HCT116 (cell line): Measurements from ENCODE around the gene GIT2. TPM values are rescaled to one million over a fixed set of nuclear protein-coding genes. Genes with fewer than 3 reads are reported as not detected.

Source experiments
- ATAC-seq: fragments of 200-7000 bp; cut with Tn5 transposase; 2 replicates; pipeline ENCODE4 v1.9.1; 2020; ENCODE audit warnings: mild to moderate bottlenecking, moderate library complexity
- BruUV-seq: library from RNA; stranded (reverse); fragments of 400-500 nt; replicated peaks from 2 replicates; lab custom pipeline; 2021; lab: Mats Ljungman, UMichigan
- CTCF ChIA-PET: fragments of 300-600 bp; sonication (Branson Sonifier 250); formaldehyde crosslinking; loops from one replicate; lab custom pipeline; 2021; ENCODE audit warnings: antibody characterized with exemption; lab: Charles Lee
- POLR2A ChIA-PET: fragments of 300-600, 350-600 bp; sonication (Branson Sonifier 250); formaldehyde crosslinking; loops from one replicate; lab custom pipeline; 2021; ENCODE audit warnings: antibody characterized with exemption; lab: Charles Lee
- RAD21 ChIA-PET, 2 experiments: fragments of 300-600 bp; sonication (Branson Sonifier 250); formaldehyde crosslinking; loops; one replicate each; lab custom pipeline; 2023; ENCODE audit warnings: low total read pairs in 2 of 2; ENCODE audit not compliant: uncharacterized antibody in 2 of 2, unreplicated experiment in 2 of 2, low non-redundant PET in 1 of 2; lab: Charles Lee
- DNase-seq: peaks from one replicate; pipeline ENCODE4 v3.0.0-alpha.2; 2010; ENCODE audit warnings: low read depth, low spot score
- H2AFZ ChIP-seq: fragments of 200-600 bp; shearing (Covaris generic), sonication (generic); 2 replicates; pipeline ENCODE4 v1.6.1; 2017; ENCODE audit warnings: low read depth, mixed run types, mixed read lengths, antibody characterized with exemption, low read length; ENCODE audit not compliant: poor library complexity, severe bottlenecking
- H3K27ac ChIP-seq: 2 replicates; pipeline ENCODE4 v1.5.1; 2012; ENCODE audit warnings: low read depth, low read length
- H3K27me3 ChIP-seq: fragments of 200-600 bp; sonication (generic); 2 replicates; pipeline ENCODE4 v1.6.1; 2016; ENCODE audit warnings: mixed run types, low read length, mixed read lengths; ENCODE audit not compliant: insufficient read depth
- H3K36me3 ChIP-seq, 2 experiments: fragments of 200-500 bp in 1 of 2; fragments of 200-600 bp in 1 of 2; sonication (Bioruptor generic) in 1 of 2; sonication (generic) in 1 of 2; 2 replicates each; pipeline versions ENCODE4 v1.5.1 to v1.6.1; 2014 to 2016; ENCODE audit warnings: low read length in 2 of 2, inconsistent platforms in 1 of 2, mixed read lengths in 1 of 2, mixed run types in 1 of 2; ENCODE audit not compliant: insufficient read depth in 2 of 2, control insufficient read depth in 1 of 2
- H3K4me1 ChIP-seq, 2 experiments: fragments of 200-600 bp in 1 of 2; sonication (generic) in 1 of 2; 2 replicates each; pipeline versions ENCODE4 v1.5.1 to v1.6.1; 2012 to 2017; ENCODE audit warnings: low read length in 2 of 2, inconsistent platforms in 1 of 2, mild to moderate bottlenecking in 1 of 2, mixed read lengths in 1 of 2, mixed run types in 1 of 2, moderate library complexity in 1 of 2; ENCODE audit not compliant: insufficient read depth in 2 of 2, control insufficient read depth in 1 of 2
- H3K4me2 ChIP-seq: fragments of 200-600 bp; sonication (generic); 2 replicates; pipeline ENCODE4 v1.6.1; 2017; ENCODE audit warnings: mixed run types, low read length, mixed read lengths
- H3K4me3 ChIP-seq, 2 experiments: fragments of 200-600 bp in 1 of 2; sonication (generic) in 1 of 2; replicated peaks in 1 of 2; 2 replicates each; pipeline ENCODE4 v1.5.1; 2011 to 2016; ENCODE audit warnings: low read length in 2 of 2, control low read depth in 1 of 2, low read depth in 1 of 2, mild to moderate bottlenecking in 1 of 2, mixed read lengths in 1 of 2, mixed run types in 1 of 2
- H3K79me2 ChIP-seq: fragments of 200-600 bp; sonication (generic); 2 replicates; pipeline ENCODE4 v1.6.1; 2017; ENCODE audit warnings: mild to moderate bottlenecking, mixed run types, low read length, moderate library complexity, mixed read lengths; ENCODE audit not compliant: insufficient read depth
- H3K9ac ChIP-seq: fragments of 200-600 bp; sonication (generic); 2 replicates; pipeline ENCODE4 v1.6.1; 2016; ENCODE audit warnings: low read length, mixed read lengths
- H3K9me2 ChIP-seq: fragments of 200-600 bp; sonication (generic), shearing (Covaris generic); 2 replicates; pipeline ENCODE4 v1.6.1; 2017; ENCODE audit warnings: mixed run types, mild to moderate bottlenecking, moderate library complexity; ENCODE audit not compliant: insufficient read depth
- H3K9me3 ChIP-seq, 2 experiments: fragments of 200-500 bp in 1 of 2; fragments of 200-600 bp in 1 of 2; sonication (Bioruptor generic) in 1 of 2; sonication (generic) in 1 of 2; 2 replicates each; pipeline ENCODE4 v1.6.1; 2014 to 2017; ENCODE audit warnings: low read length in 2 of 2, mixed read lengths in 2 of 2, inconsistent platforms in 1 of 2, low read depth in 1 of 2, mild to moderate bottlenecking in 1 of 2, mixed run types in 1 of 2, moderate library complexity in 1 of 2; ENCODE audit not compliant: control insufficient read depth in 1 of 2, insufficient read depth in 1 of 2
- H4K20me1 ChIP-seq: fragments of 200-600 bp; sonication (generic), shearing (Covaris generic); 2 replicates; pipeline ENCODE4 v1.6.1; 2017; ENCODE audit warnings: mixed run types, mild to moderate bottlenecking, moderate library complexity; ENCODE audit not compliant: insufficient read depth
- ATF3 ChIP-seq: IDR thresholded peaks from 2 replicates; pipeline ENCODE4 v1.6.1; 2012
- CBX3 ChIP-seq: IDR thresholded peaks from 2 replicates; pipeline ENCODE4 v1.6.1; 2012; ENCODE audit warnings: low read depth
- ELF1 ChIP-seq: IDR thresholded peaks from 2 replicates; pipeline ENCODE4 v1.6.1; 2012; ENCODE audit warnings: low read depth, borderline replicate concordance
- EZH2 ChIP-seq: fragments of 200-600 bp; sonication (generic); IDR thresholded peaks from 2 replicates; pipeline ENCODE4 v1.6.1; 2017; ENCODE audit warnings: antibody characterized with exemption, mixed run types
- EZH2phosphoT487 ChIP-seq: fragments of 200-600 bp; IDR thresholded peaks from 2 replicates; pipeline ENCODE4 v1.6.1; 2018; ENCODE audit warnings: antibody characterized with exemption, borderline replicate concordance
- FOSL1 ChIP-seq: IDR thresholded peaks from 2 replicates; pipeline ENCODE4 v1.6.1; 2012; ENCODE audit warnings: low read depth
- POLR2A ChIP-seq: IDR thresholded peaks from 2 replicates; pipeline ENCODE4 v1.7.0; 2011; ENCODE audit warnings: borderline replicate concordance; ENCODE audit not compliant: insufficient read depth, insufficient read length; ENCODE audit errors: extremely low read depth
- POLR2AphosphoS5 ChIP-seq: IDR thresholded peaks from 2 replicates; pipeline ENCODE4 v1.6.1; 2011; ENCODE audit warnings: mild to moderate bottlenecking, low read depth, low read length, moderate library complexity
- RAD21 ChIP-seq: IDR thresholded peaks from 2 replicates; pipeline ENCODE4 v1.6.1; 2012; ENCODE audit warnings: low read depth, mild to moderate bottlenecking
- SIN3A ChIP-seq: IDR thresholded peaks from 2 replicates; pipeline ENCODE4 v1.6.1; 2012; ENCODE audit warnings: low read depth
- TCF7L2 ChIP-seq: IDR thresholded peaks from 2 replicates; pipeline ENCODE4 v1.7.0; 2011; ENCODE audit warnings: borderline replicate concordance, inconsistent platforms; ENCODE audit not compliant: insufficient read depth, insufficient read length; ENCODE audit errors: extremely low read depth
- YY1 ChIP-seq: IDR thresholded peaks from 2 replicates; pipeline ENCODE4 v1.6.1; 2011; ENCODE audit warnings: low read length, low read depth, moderate library complexity, mild to moderate bottlenecking; ENCODE audit not compliant: insufficient replicate concordance; ENCODE audit errors: extremely low read depth
- ZBTB33 ChIP-seq: IDR thresholded peaks from 2 replicates; pipeline ENCODE4 v1.6.1; 2011; ENCODE audit warnings: mild to moderate bottlenecking, low read length, moderate library complexity; ENCODE audit not compliant: insufficient replicate concordance; ENCODE audit errors: extremely low read depth
- ZFX ChIP-seq: fragments of 450-650 bp; IDR thresholded peaks from 2 replicates; pipeline ENCODE4 v1.6.1; 2017
- ZNF274 ChIP-seq: fragments of 200-500 bp; sonication (Bioruptor generic); IDR thresholded peaks from 2 replicates; pipeline ENCODE4 v1.6.1; 2014; ENCODE audit warnings: mild to moderate bottlenecking, low read depth, low read length, inconsistent platforms
- intact Hi-C: fragments of 100-400 bp; cut with micrococcal nuclease; formaldehyde crosslinking; loops from 2 replicates; pipeline ENCODE4 v1.10.0; 2022
- total RNA-seq: library from RNA; stranded (reverse); gene quantifications from one replicate; pipeline ENCODE4 v1.2.1, GENCODE V29; 2021; ENCODE audit not compliant: unreplicated experiment
- TF ChIP-seq, protein P1 (sequence below), 3 experiments: fragments of 200-600 bp in 1 of 3; sonication (generic) in 1 of 3; IDR thresholded peaks in 2 of 3; conservative IDR thresholded peaks in 1 of 3; 2 replicates each; pipeline ENCODE4 v1.5.1; 2012 to 2017; ENCODE audit warnings: low read depth in 2 of 3, low read length in 2 of 3, antibody characterized with exemption in 1 of 3, borderline replicate concordance in 1 of 3, control low read depth in 1 of 3, mild to moderate bottlenecking in 1 of 3, mixed read lengths in 1 of 3, mixed run types in 1 of 3, moderate library complexity in 1 of 3; ENCODE audit not compliant: insufficient read depth in 1 of 3

The GIT2 gene
- total RNA-seq, 1 experiment from 2014 or later, result 21.5 TPM

- no peak for TF ChIP-seq ZFX
- no peak for TF ChIP-seq YY1
- no peak for TF ChIP-seq ELF1
- TF ChIP-seq RAD21, result no peak
- TF ChIP-seq, protein P1, sequence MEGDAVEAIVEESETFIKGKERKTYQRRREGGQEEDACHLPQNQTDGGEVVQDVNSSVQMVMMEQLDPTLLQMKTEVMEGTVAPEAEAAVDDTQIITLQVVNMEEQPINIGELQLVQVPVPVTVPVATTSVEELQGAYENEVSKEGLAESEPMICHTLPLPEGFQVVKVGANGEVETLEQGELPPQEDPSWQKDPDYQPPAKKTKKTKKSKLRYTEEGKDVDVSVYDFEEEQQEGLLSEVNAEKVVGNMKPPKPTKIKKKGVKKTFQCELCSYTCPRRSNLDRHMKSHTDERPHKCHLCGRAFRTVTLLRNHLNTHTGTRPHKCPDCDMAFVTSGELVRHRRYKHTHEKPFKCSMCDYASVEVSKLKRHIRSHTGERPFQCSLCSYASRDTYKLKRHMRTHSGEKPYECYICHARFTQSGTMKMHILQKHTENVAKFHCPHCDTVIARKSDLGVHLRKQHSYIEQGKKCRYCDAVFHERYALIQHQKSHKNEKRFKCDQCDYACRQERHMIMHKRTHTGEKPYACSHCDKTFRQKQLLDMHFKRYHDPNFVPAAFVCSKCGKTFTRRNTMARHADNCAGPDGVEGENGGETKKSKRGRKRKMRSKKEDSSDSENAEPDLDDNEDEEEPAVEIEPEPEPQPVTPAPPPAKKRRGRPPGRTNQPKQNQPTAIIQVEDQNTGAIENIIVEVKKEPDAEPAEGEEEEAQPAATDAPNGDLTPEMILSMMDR (IDR thresholded peaks at IDR 0.05 in 2 of 3, conservative IDR thresholded peaks at IDR 0.05 in 1 of 3; ENCODE audit: borderline replicate concordance in 1 of 3, insufficient read depth in 1 of 3, low read depth in 2 of 3, low read length in 2 of 3), result no peak
- TF ChIP-seq FOSL1, result no peak
- TF ChIP-seq TCF7L2, result no peak
- no peak for TF ChIP-seq POLR2A
- TF ChIP-seq ZNF274, result no peak
- TF ChIP-seq CBX3, result no peak
- TF ChIP-seq SIN3A, result no peak
- no peak for TF ChIP-seq ATF3
- no peak for TF ChIP-seq ZBTB33
- TF ChIP-seq EZH2, result no peak
- no peak for TF ChIP-seq POLR2AphosphoS5
- TF ChIP-seq EZH2phosphoT487, result no peak
- H3K9me2 ChIP-seq, result no peaks in the 10 kb centered on the region
- ChIA-PET POLR2A (no interaction called here), CTCF (no interaction called here), RAD21 (no interaction called here)
- no peak overlapping the region for H3K4me3 ChIP-seq
- H3K9ac ChIP-seq, result no peak overlapping the region
- H3K36me3 ChIP-seq, result 0 out of 4 replicates have a peak, but pooled peaks cover 3 to 16% of the 10 kb centered on the region in 2 experiments
- ATAC-seq (no peak), DNase-seq (no peak)
- no peak overlapping the region for H3K4me2 ChIP-seq
- intact Hi-C loops, result no loop called here
- H2AFZ ChIP-seq, result no peak overlapping the region
- no TSS peak for BruUV-seq
- no peaks in the 10 kb centered on the region for H3K27me3 ChIP-seq
- no peaks in the 10 kb centered on the region for H4K20me1 ChIP-seq
- H3K27ac ChIP-seq, result no peak overlapping the region
- no peaks in the 10 kb centered on the region for H3K9me3 ChIP-seq
- H3K4me1 ChIP-seq, result peaks cover 31 to 47% of the 10 kb centered on the region in 2 experiments
- H3K79me2 ChIP-seq, result no peaks in the 10 kb centered on the region
These were observed 47.1 kb downstream of the GIT2 start for GRCh38 chr12:109949089-109949488.
